ENCODE data around the gene STXBP6.
"Not testable (repeated sequence)": the region's sequence is repeated elsewhere in the genome, so short reads cannot be mapped to it uniquely, and the experiment has no call there.

The STXBP6 gene

GRCh38 chr14:24817212-24818057 lies 232.5 kb downstream of the STXBP6 start:
- no peak for DNase-seq

GRCh38 chr14:24816929-24817211 lies 233.1 kb downstream of the STXBP6 start:
- DNase-seq = no peak

- no peak for DNase-seq
These were observed 233.7 kb downstream of the STXBP6 start for GRCh38 chr14:24816011-24816928.

GRCh38 chr14:24815543-24815942 lies 234.4 kb downstream of the STXBP6 start:
- no peak for DNase-seq

GRCh38 chr14:24814944-24815343 lies 235.0 kb downstream of the STXBP6 start:
- no peak for DNase-seq

GRCh38 chr14:24814346-24814745 lies 235.6 kb downstream of the STXBP6 start:
- no peak for DNase-seq

- no peak for DNase-seq
These were observed 236.1 kb downstream of the STXBP6 start for GRCh38 chr14:24813819-24814259.

GRCh38 chr14:24813089-24813815 lies 236.7 kb downstream of the STXBP6 start:
- DNase-seq = no peak

- DNase-seq = no peak
These were observed 240.8 kb downstream of the STXBP6 start for GRCh38 chr14:24809135-24809534.

- no peak for DNase-seq
These were observed 241.5 kb downstream of the STXBP6 start for GRCh38 chr14:24808412-24808811.

GRCh38 chr14:24806061-24806678 lies 243.8 kb downstream of the STXBP6 start:
- peak; percentile 26 for DNase-seq

GRCh38 chr14:24804552-24805212 lies 245.3 kb downstream of the STXBP6 start:
- no peak for DNase-seq

- DNase-seq = no peak
These were observed 245.9 kb downstream of the STXBP6 start for GRCh38 chr14:24803933-24804494.

GRCh38 chr14:24803426-24803825 lies 246.5 kb downstream of the STXBP6 start:
- DNase-seq = not testable (repeated sequence)

GRCh38 chr14:24802236-24802635 lies 247.7 kb downstream of the STXBP6 start:
- no peak for DNase-seq

- DNase-seq = no peak
These were observed 248.9 kb downstream of the STXBP6 start for GRCh38 chr14:24801024-24801423.

GRCh38 chr14:24798911-24799462 lies 251.0 kb downstream of the STXBP6 start:
- no peak for DNase-seq

GRCh38 chr14:24795406-24795805 lies 254.5 kb downstream of the STXBP6 start:
- DNase-seq = no peak

GRCh38 chr14:24794644-24795305 lies 255.2 kb downstream of the STXBP6 start:
- DNase-seq = no peak

- no peak for DNase-seq
These were observed 259.8 kb downstream of the STXBP6 start for GRCh38 chr14:24790196-24790595.

- no peak for DNase-seq
These were observed 260.5 kb downstream of the STXBP6 start for GRCh38 chr14:24789378-24789884.
